GM12865 (cell line): ENCODE measurements around the gene MGRN1.

Source experiments
- DNase-seq: peaks from one replicate; pipeline ENCODE4 v3.0.0; 2010; ENCODE audit warnings: low read depth
- H3K4me3 ChIP-seq: 2 replicates; pipeline ENCODE4 v1.5.1; 2011; ENCODE audit warnings: mild to moderate bottlenecking, low read depth, low read length, control low read depth
- CTCF ChIP-seq: IDR thresholded peaks from 2 replicates; pipeline ENCODE4 v1.5.1; 2011; ENCODE audit warnings: low read length, control low read depth, low read depth, inconsistent platforms; ENCODE audit not compliant: insufficient read depth; ENCODE audit errors: missing control alignments

Gene MGRN1

DNA sequence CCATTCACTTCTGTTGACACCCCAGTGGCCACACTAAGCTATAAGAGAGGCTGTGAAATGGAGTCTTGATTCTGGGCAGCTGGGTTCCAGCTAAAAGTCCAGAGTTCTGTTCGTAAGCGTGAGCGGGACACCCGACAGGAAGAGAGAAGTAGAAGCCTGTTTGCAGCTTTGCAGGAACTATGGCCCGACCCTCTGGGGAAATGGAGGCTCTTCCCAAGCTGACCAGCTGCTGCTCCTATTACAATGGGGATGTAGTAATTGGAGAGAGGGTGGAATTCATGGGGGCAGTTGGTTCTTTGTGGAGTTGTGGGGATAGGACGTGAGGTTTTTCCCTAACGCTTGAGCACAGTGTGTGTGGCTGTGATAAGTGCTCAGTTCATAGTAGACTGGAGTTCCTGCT is 38.3 kb upstream of the MGRN1 start:
- no peak for DNase-seq
- H3K4me3 ChIP-seq: no peak overlapping the region
- no peak for TF ChIP-seq CTCF

GRCh38 chr16:4588386-4588785 is 36.2 kb upstream of the MGRN1 start:
- DNase-seq: no peak
- no peak overlapping the region for H3K4me3 ChIP-seq
- TF ChIP-seq CTCF: no peak

DNA sequence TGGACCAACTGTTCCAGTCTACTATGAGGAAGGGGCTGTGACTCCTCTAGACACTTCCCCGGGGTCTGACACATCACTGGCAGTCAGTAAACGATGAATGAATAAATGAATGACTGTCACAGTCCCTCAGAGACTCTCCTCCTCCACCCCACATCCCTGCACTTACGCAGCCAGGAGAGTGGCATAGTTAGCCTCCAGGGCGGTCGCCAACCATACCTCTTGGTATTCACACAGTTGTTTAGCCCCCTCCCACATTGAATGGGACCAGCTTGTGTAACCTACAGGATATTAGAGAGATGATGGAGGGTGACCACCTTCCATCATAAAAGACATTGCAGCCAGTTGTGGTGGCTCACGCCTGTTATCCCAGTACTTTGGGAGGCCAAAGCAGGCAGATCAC is 35.7 kb upstream of the MGRN1 start:
- DNase-seq: no peak
- TF ChIP-seq CTCF: no peak
- no peak overlapping the region for H3K4me3 ChIP-seq

DNA sequence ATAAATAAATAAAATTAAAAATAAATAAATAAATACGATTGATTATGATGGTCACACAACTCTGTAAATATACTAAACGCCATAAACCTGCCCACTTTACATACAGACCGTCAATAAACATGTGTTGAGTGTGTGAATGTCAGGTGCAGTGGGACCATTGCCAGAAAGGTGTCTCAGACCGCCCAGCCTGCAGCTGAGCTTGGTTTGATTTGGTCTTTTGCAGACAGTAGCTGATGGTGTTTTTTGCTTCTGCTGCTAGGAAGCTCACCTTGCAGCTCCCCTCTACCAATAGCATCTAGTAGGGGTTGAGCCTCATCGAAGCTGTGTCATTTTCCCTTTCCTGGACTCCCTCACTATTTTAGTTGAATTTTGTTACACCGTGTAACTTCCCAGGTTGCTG is 33.4 kb upstream of the MGRN1 start:
- H3K4me3 ChIP-seq: no peak overlapping the region
- no peak for TF ChIP-seq CTCF
- no peak for DNase-seq

GRCh38 chr16:4591706-4592470 is 32.7 kb upstream of the MGRN1 start:
- no peak overlapping the region for H3K4me3 ChIP-seq
- TF ChIP-seq CTCF: no peak
- DNase-seq: no peak

GRCh38 chr16:4593086-4593485 is 31.5 kb upstream of the MGRN1 start:
- no peak overlapping the region for H3K4me3 ChIP-seq
- DNase-seq: no peak
- no peak for TF ChIP-seq CTCF
